GM18867 (cell line): ENCODE data around the gene GPR12.
"Not testable (repeated sequence)": the region's sequence is repeated elsewhere in the genome, so short reads cannot be mapped to it uniquely, and the experiment has no call there.

Source experiments
- ATAC-seq: cut with Tn5 transposase; IDR thresholded peaks from one replicate; pipeline ENCODE4 v1.9.1; 2021; ENCODE audit warnings: mild to moderate bottlenecking, moderate library complexity; ENCODE audit not compliant: unreplicated experiment

Gene GPR12

GRCh38 chr13:26749285-26749684 lies 11.3 kb downstream of the GPR12 start:
- no peak for ATAC-seq

- ATAC-seq, result no peak
Observed at GRCh38 chr13:26747706-26748105, 12.9 kb downstream of the GPR12 start.

- no peak for ATAC-seq
Observed at GRCh38 chr13:26743971-26744370, 16.6 kb downstream of the GPR12 start.

GRCh38 chr13:26742691-26743358 lies 17.8 kb downstream of the GPR12 start:
- no peak for ATAC-seq

- ATAC-seq, result no peak
Observed at GRCh38 chr13:26735677-26736076, 24.9 kb downstream of the GPR12 start.

- ATAC-seq, result no peak
Observed at GRCh38 chr13:26727633-26728032, 33.0 kb downstream of the GPR12 start.

- no peak for ATAC-seq
Observed at GRCh38 chr13:26727122-26727521, 33.5 kb downstream of the GPR12 start.

GRCh38 chr13:26726684-26727083 lies 33.9 kb downstream of the GPR12 start:
- ATAC-seq, result no peak

- ATAC-seq, result not testable (repeated sequence)
Observed at GRCh38 chr13:26723620-26724019, 37.0 kb downstream of the GPR12 start.

GRCh38 chr13:26722321-26722720 lies 38.3 kb downstream of the GPR12 start:
- ATAC-seq, result no peak

- no peak for ATAC-seq
Observed at GRCh38 chr13:26721251-26722121, 39.1 kb downstream of the GPR12 start.

GRCh38 chr13:26719356-26719945 lies 41.1 kb downstream of the GPR12 start:
- no peak for ATAC-seq

- ATAC-seq, result no peak
Observed at GRCh38 chr13:26718872-26719271, 41.7 kb downstream of the GPR12 start.

- ATAC-seq, result no peak
Observed at GRCh38 chr13:26718146-26718545, 42.4 kb downstream of the GPR12 start.

GRCh38 chr13:26716984-26717383 lies 43.6 kb downstream of the GPR12 start:
- ATAC-seq, result no peak

- ATAC-seq, result no peak
Observed at GRCh38 chr13:26713341-26713740, 47.2 kb downstream of the GPR12 start.

GRCh38 chr13:26711211-26711610 lies 49.4 kb downstream of the GPR12 start:
- ATAC-seq, result no peak

- no peak for ATAC-seq
Observed at GRCh38 chr13:26710166-26710565, 50.4 kb downstream of the GPR12 start.

- no peak for ATAC-seq
Observed at GRCh38 chr13:26709461-26709860, 51.1 kb downstream of the GPR12 start.

GRCh38 chr13:26708007-26708297 lies 52.6 kb downstream of the GPR12 start:
- ATAC-seq, result no peak

- no peak for ATAC-seq
Observed at GRCh38 chr13:26707122-26708006, 53.2 kb downstream of the GPR12 start.
